ENCODE data around the gene TBC1D22A.

DNA sequence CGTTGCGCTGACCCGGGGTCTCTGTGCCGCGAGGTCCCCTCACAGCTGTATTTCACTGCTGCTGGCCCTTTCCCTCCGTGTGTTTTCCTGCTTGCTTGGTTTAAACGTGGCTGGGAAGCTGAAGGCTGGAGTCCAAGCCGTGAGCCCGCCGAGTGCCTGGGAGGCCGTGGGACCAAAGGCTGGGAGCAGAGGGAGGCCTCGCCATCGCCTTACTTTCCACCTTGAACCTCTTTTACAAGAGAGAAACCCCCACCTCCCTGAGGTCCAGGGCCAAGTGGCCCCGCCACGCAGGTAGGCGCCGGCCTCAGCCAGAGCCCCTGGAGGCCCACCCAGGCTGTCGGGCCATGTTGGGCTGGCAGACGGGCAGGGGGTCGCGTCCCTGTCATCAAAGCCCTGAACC lies 411.6 kb downstream of the TBC1D22A start:
- TF ChIP-seq, protein P1, sequence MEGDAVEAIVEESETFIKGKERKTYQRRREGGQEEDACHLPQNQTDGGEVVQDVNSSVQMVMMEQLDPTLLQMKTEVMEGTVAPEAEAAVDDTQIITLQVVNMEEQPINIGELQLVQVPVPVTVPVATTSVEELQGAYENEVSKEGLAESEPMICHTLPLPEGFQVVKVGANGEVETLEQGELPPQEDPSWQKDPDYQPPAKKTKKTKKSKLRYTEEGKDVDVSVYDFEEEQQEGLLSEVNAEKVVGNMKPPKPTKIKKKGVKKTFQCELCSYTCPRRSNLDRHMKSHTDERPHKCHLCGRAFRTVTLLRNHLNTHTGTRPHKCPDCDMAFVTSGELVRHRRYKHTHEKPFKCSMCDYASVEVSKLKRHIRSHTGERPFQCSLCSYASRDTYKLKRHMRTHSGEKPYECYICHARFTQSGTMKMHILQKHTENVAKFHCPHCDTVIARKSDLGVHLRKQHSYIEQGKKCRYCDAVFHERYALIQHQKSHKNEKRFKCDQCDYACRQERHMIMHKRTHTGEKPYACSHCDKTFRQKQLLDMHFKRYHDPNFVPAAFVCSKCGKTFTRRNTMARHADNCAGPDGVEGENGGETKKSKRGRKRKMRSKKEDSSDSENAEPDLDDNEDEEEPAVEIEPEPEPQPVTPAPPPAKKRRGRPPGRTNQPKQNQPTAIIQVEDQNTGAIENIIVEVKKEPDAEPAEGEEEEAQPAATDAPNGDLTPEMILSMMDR (optimal IDR thresholded peaks at IDR 0.05 in 1 of 3, IDR thresholded peaks at IDR 0.05 in 1 of 3, conservative IDR thresholded peaks at IDR 0.05 in 1 of 3; ENCODE audit: extremely low read depth in 1 of 3, insufficient read depth in 2 of 3, low read length in 3 of 3), result no peak
- TF ChIP-seq EZH2 (IDR thresholded peaks at IDR 0.05; ENCODE audit: low read length), result no peak

Data from keratinocyte (primary cell).